Measurements from ENCODE around the gene TNFAIP8. TPM values are rescaled to one million over a fixed set of nuclear protein-coding genes. Genes with fewer than 3 reads are reported as not detected.

The TNFAIP8 gene
- total and polyA plus RNA-seq, 2 experiments from 2014 or later: 21.9 to 24.9 TPM

- H3K4me1 ChIP-seq (ENCODE audit: low read depth): no peaks in the 10 kb centered on the region
- H3K36me3 ChIP-seq: no peaks in the 10 kb centered on the region
- DNase-seq (ENCODE audit: low read depth in 1 of 2, low spot score in 1 of 2): peak in 1 of 2 donors; percentile 54
- no peaks in the 10 kb centered on the region for H3K9me3 ChIP-seq (ENCODE audit: low read depth)
- H3K27ac ChIP-seq: no peak overlapping the region
- H3K4me3 ChIP-seq: no peak overlapping the region
- no peaks in the 10 kb centered on the region for H3K27me3 ChIP-seq
- no peak for TF ChIP-seq CTCF (IDR thresholded peaks at IDR 0.05; ENCODE audit: low read depth, low read length)
Measured at GRCh38 chr5:119347991-119348390, 7.8 kb upstream of the TNFAIP8 start.

- H3K27me3 ChIP-seq: no peaks in the 10 kb centered on the region
- no peak overlapping the region for H3K4me3 ChIP-seq
- no peak for DNase-seq (ENCODE audit: low read depth in 1 of 2, low spot score in 1 of 2)
- H3K27ac ChIP-seq: no peak overlapping the region
- no peaks in the 10 kb centered on the region for H3K9me3 ChIP-seq (ENCODE audit: low read depth)
- peaks cover 16% of the 10 kb centered on the region for H3K4me1 ChIP-seq (ENCODE audit: low read depth)
- TF ChIP-seq CTCF (IDR thresholded peaks at IDR 0.05; ENCODE audit: low read depth, low read length): no peak
- no peaks in the 10 kb centered on the region for H3K36me3 ChIP-seq
Measured at GRCh38 chr5:119353213-119353612, 2.6 kb upstream of the TNFAIP8 start.

- no peak for TF ChIP-seq CTCF (IDR thresholded peaks at IDR 0.05; ENCODE audit: low read depth, low read length)
- no peaks in the 10 kb centered on the region for H3K27me3 ChIP-seq
- peaks cover 22% of the 10 kb centered on the region for H3K4me1 ChIP-seq (ENCODE audit: low read depth)
- no peaks in the 10 kb centered on the region for H3K36me3 ChIP-seq
- no peak overlapping the region for H3K27ac ChIP-seq
- no peak overlapping the region for H3K4me3 ChIP-seq
- no peaks in the 10 kb centered on the region for H3K9me3 ChIP-seq (ENCODE audit: low read depth)
- DNase-seq (ENCODE audit: low read depth in 1 of 2, low spot score in 1 of 2): no peak
Measured at GRCh38 chr5:119353686-119354366, 2.0 kb upstream of the TNFAIP8 start.

GRCh38 chr5:119354537-119355243, 1.1 kb upstream of the TNFAIP8 start:
- Histone ChIP-seq H3K4me3 (no peak overlapping the region), H3K9me3 (ENCODE audit: low read depth) (no peaks in the 10 kb centered on the region), H3K27me3 (no peaks in the 10 kb centered on the region), H3K36me3 (no peaks in the 10 kb centered on the region), H3K4me1 (ENCODE audit: low read depth) (peaks cover 30% of the 10 kb centered on the region), H3K27ac (no peak overlapping the region)
- no peak for DNase-seq (ENCODE audit: low read depth in 1 of 2, low spot score in 1 of 2)
- no peak for TF ChIP-seq CTCF (IDR thresholded peaks at IDR 0.05; ENCODE audit: low read depth, low read length)

GRCh38 chr5:119355244-119355638, 578 bp upstream of the TNFAIP8 start:
- Histone ChIP-seq H3K27ac (no peak overlapping the region), H3K9me3 (ENCODE audit: low read depth) (no peaks in the 10 kb centered on the region), H3K4me1 (ENCODE audit: low read depth) (peaks cover 36% of the 10 kb centered on the region), H3K4me3 (peak overlapping the region; percentile 56), H3K36me3 (no peaks in the 10 kb centered on the region), H3K27me3 (no peaks in the 10 kb centered on the region)
- no peak for DNase-seq (ENCODE audit: low read depth in 1 of 2, low spot score in 1 of 2)
- no peak for TF ChIP-seq CTCF (IDR thresholded peaks at IDR 0.05; ENCODE audit: low read depth, low read length)
